H1 (cell line): ENCODE results near the gene FHL5. TPM values are rescaled to one million over a fixed set of nuclear protein-coding genes. Genes with fewer than 3 reads are reported as not detected.

Experiments used
- CTCF ChIA-PET: fragments of 300-600 bp; sonication (Branson Sonifier 250); formaldehyde crosslinking; loops from one replicate; lab custom pipeline; 2021; ENCODE audit not compliant: partially characterized antibody; lab: Charles Lee
- POLR2A ChIA-PET: fragments of 300-600 bp; sonication (Branson Sonifier 250); formaldehyde crosslinking; loops from one replicate; lab custom pipeline; 2021; ENCODE audit warnings: inconsistent platforms; ENCODE audit not compliant: partially characterized antibody; lab: Charles Lee
- DNase-seq, 2 experiments: peaks; one replicate each; pipeline versions ENCODE4 v3.0.0 to v3.0.0-alpha.2; 2010 to 2022; ENCODE audit warnings: low spot score in 2 of 2, low read depth in 1 of 2, mixed read lengths in 1 of 2
- FAIRE-seq: peaks from 2 replicates; lab custom pipeline; 2011; peaks lifted over from hg19 to GRCh38; lab: Jason Lieb, UNC
- H2AFZ ChIP-seq: 2 replicates; pipeline ENCODE4 v1.8.1; 2012; ENCODE audit warnings: low read length, inconsistent platforms
- H2AK5ac ChIP-seq: 2 replicates; pipeline ENCODE4 v1.6.1; 2013; ENCODE audit warnings: low read depth, low read length
- H2BK120ac ChIP-seq: replicated peaks from 2 replicates; pipeline ENCODE3; 2013; ENCODE audit warnings: low read depth, low read length, inconsistent platforms
- H2BK12ac ChIP-seq: 2 replicates; pipeline ENCODE4 v1.6.1; 2013; ENCODE audit warnings: low read depth, low read length
- H2BK15ac ChIP-seq: 2 replicates; pipeline ENCODE4 v1.6.1; 2013; ENCODE audit warnings: low read length
- H2BK20ac ChIP-seq: 2 replicates; pipeline ENCODE4 v1.6.1; 2013; ENCODE audit warnings: low read length
- H2BK5ac ChIP-seq: 2 replicates; pipeline ENCODE4 v1.6.1; 2013; ENCODE audit warnings: low read depth, low read length
- H3K14ac ChIP-seq: 2 replicates; pipeline ENCODE4 v1.6.1; 2013; ENCODE audit warnings: inconsistent platforms; ENCODE audit not compliant: insufficient read length
- H3K18ac ChIP-seq: 2 replicates; pipeline ENCODE4 v1.6.1; 2013; ENCODE audit warnings: low read length; ENCODE audit errors: extremely low read depth
- H3K23ac ChIP-seq: 2 replicates; pipeline ENCODE4 v1.6.1; 2013; ENCODE audit warnings: inconsistent platforms; ENCODE audit not compliant: insufficient read length
- H3K23me2 ChIP-seq: 2 replicates; pipeline ENCODE4 v1.6.1; 2013; ENCODE audit warnings: low read depth, low read length
- H3K27ac ChIP-seq: 2 replicates; pipeline ENCODE4 v1.6.1; 2011; ENCODE audit warnings: low read depth, low read length, inconsistent platforms
- H3K27me3 ChIP-seq, 4 experiments: replicated peaks in 1 of 4; 1 replicate in 1 of 4; 2 replicates in 3 of 4; pipeline versions ENCODE4 v1.6.1 to v1.8.1; 2011 to 2013; ENCODE audit warnings: low read length in 3 of 4, mild to moderate bottlenecking in 3 of 4, inconsistent platforms in 2 of 4, mixed read lengths in 2 of 4, moderate library complexity in 1 of 4; ENCODE audit not compliant: control insufficient read depth in 3 of 4, insufficient read depth in 3 of 4; ENCODE audit errors: extremely low read depth in 1 of 4
- H3K36me3 ChIP-seq, 4 experiments: 2 replicates each; pipeline versions ENCODE4 v1.6.1 to v1.8.1; 2011 to 2013; ENCODE audit warnings: mild to moderate bottlenecking in 4 of 4, low read length in 3 of 4, moderate library complexity in 2 of 4, control low read depth in 1 of 4, inconsistent platforms in 1 of 4; ENCODE audit not compliant: insufficient read depth in 4 of 4, control insufficient read depth in 2 of 4
- H3K4ac ChIP-seq: replicated peaks from 2 replicates; pipeline ENCODE3; 2013; ENCODE audit warnings: low read length, low read depth, mixed read lengths, inconsistent platforms; ENCODE audit not compliant: insufficient read length
- H3K4me1 ChIP-seq, 4 experiments: replicated peaks in 1 of 4; 1 replicate in 1 of 4; 2 replicates in 3 of 4; pipeline versions ENCODE4 v1.6.1 to v1.8.1; 2011 to 2013; ENCODE audit warnings: low read length in 3 of 4, inconsistent platforms in 2 of 4, mixed read lengths in 1 of 4; ENCODE audit not compliant: insufficient read depth in 4 of 4, control insufficient read depth in 3 of 4
- H3K4me2 ChIP-seq, 2 experiments: 2 replicates each; pipeline versions ENCODE4 v1.6.1 to v1.8.1; 2011 to 2013; ENCODE audit warnings: low read depth in 2 of 2, low read length in 2 of 2, control low read depth in 1 of 2, inconsistent platforms in 1 of 2, mild to moderate bottlenecking in 1 of 2; ENCODE audit not compliant: insufficient read depth in 1 of 2
- H3K4me3 ChIP-seq, 4 experiments: fragments of 200-600, 300-600 bp in 1 of 4; sonication (generic), shearing (Covaris generic), sonication (Bioruptor Twin) in 1 of 4; 2 replicates each; pipeline versions ENCODE4 v1.5.1 to v1.8.1; 2011 to 2016; ENCODE audit warnings: low read length in 4 of 4, low read depth in 3 of 4, control low read depth in 2 of 4, inconsistent platforms in 2 of 4, mild to moderate bottlenecking in 2 of 4, mixed read lengths in 1 of 4, moderate library complexity in 1 of 4; ENCODE audit not compliant: insufficient read depth in 2 of 4; ENCODE audit errors: extremely low read depth in 1 of 4
- H3K56ac ChIP-seq: replicated peaks from 2 replicates; pipeline ENCODE3; 2013; ENCODE audit warnings: low read depth, mild to moderate bottlenecking, mixed read lengths, low read length, inconsistent platforms; ENCODE audit not compliant: insufficient read length
- H3K79me1 ChIP-seq: 2 replicates; pipeline ENCODE4 v1.6.1; 2013; ENCODE audit warnings: low read depth, low read length, control low read depth
- H3K79me2 ChIP-seq, 2 experiments: 2 replicates each; pipeline versions ENCODE4 v1.6.1 to v1.8.1; 2012 to 2013; ENCODE audit warnings: low read length in 2 of 2, mild to moderate bottlenecking in 2 of 2, inconsistent platforms in 1 of 2; ENCODE audit not compliant: insufficient read depth in 2 of 2, control insufficient read depth in 1 of 2
- H3K9ac ChIP-seq, 4 experiments: replicated peaks in 1 of 4; 1 replicate in 1 of 4; 2 replicates in 3 of 4; pipeline versions ENCODE4 v1.6.1 to v1.8.1; 2011 to 2013; ENCODE audit warnings: low read depth in 3 of 4, low read length in 3 of 4, control low read depth in 2 of 4, mild to moderate bottlenecking in 2 of 4, moderate library complexity in 2 of 4, inconsistent platforms in 1 of 4; ENCODE audit errors: extremely low read depth in 1 of 4
- H3K9me3 ChIP-seq, 2 experiments: 2 replicates each; pipeline versions ENCODE4 v1.6.1 to v1.8.1; 2012 to 2013; ENCODE audit warnings: mild to moderate bottlenecking in 2 of 2, moderate library complexity in 2 of 2, control low read depth in 1 of 2, inconsistent platforms in 1 of 2, low read depth in 1 of 2, low read length in 1 of 2, mixed read lengths in 1 of 2; ENCODE audit not compliant: insufficient read depth in 2 of 2
- H4K20me1 ChIP-seq, 2 experiments: replicated peaks in 1 of 2; 2 replicates each; pipeline versions ENCODE3 to v1.8.1; 2011 to 2013; ENCODE audit warnings: inconsistent platforms in 2 of 2, low read length in 2 of 2, mild to moderate bottlenecking in 1 of 2; ENCODE audit not compliant: insufficient read depth in 2 of 2, control insufficient read depth in 1 of 2
- H4K5ac ChIP-seq: 2 replicates; pipeline ENCODE4 v1.6.1; 2013; ENCODE audit warnings: low read length, low read depth, mixed read lengths, inconsistent platforms; ENCODE audit not compliant: insufficient read length
- H4K8ac ChIP-seq: 2 replicates; pipeline ENCODE4 v1.8.0; 2013; ENCODE audit warnings: mild to moderate bottlenecking, moderate library complexity, low read length, inconsistent platforms; ENCODE audit not compliant: insufficient read depth; ENCODE audit errors: extremely low read depth
- H4K91ac ChIP-seq: replicated peaks from 2 replicates; pipeline ENCODE3; 2013; ENCODE audit warnings: low read length, mixed read lengths, inconsistent platforms; ENCODE audit not compliant: insufficient read length
- GABPA ChIP-seq: IDR thresholded peaks from 2 replicates; pipeline ENCODE4 v1.6.1; 2011; ENCODE audit warnings: mild to moderate bottlenecking, low read length, moderate library complexity, borderline replicate concordance; ENCODE audit not compliant: insufficient read depth
- KDM4A ChIP-seq: IDR thresholded peaks from one replicate; pipeline ENCODE4 v1.7.1; 2012; ENCODE audit warnings: low read depth, mild to moderate bottlenecking, moderate library complexity, low read length, inconsistent platforms; ENCODE audit not compliant: severe bottlenecking
- RXRA ChIP-seq: IDR thresholded peaks from 2 replicates; pipeline ENCODE4 v1.6.1; 2011; ENCODE audit warnings: low read depth, mild to moderate bottlenecking, low read length, moderate library complexity; ENCODE audit not compliant: insufficient read depth
- polyA plus RNA-seq, 7 experiments: library from polyadenylated mRNA; depleted of rRNA in 3 of 7; stranded (reverse) in 5 of 7; unstranded in 2 of 7; fragments of >200 nt in 5 of 7; fragments of 200-250 nt in 2 of 7; gene quantifications; 1 replicate in 5 of 7; 2 replicates in 1 of 7; 4 replicates in 1 of 7; pipeline versions ENCODE4 v1.2.1 to v1.2.3, GENCODE V29; 2011 to 2013; ENCODE audit warnings: missing spikeins in 2 of 7, mixed read lengths in 2 of 7
- total RNA-seq: library from RNA; stranded (reverse); fragmentation: NEBNext Ultra II Directional; extraction: Animal tissue kit (Norgen Biotek cat#: 25700); gene quantifications from 2 replicates; pipeline ENCODE4 v1.2.1, GENCODE V29; 2021

The FHL5 gene
- total and polyA plus RNA-seq, 2 of the 8 experiments (the other 6 are each of a cell fraction or from before 2014, with no cell fraction given): not detected

DNA sequence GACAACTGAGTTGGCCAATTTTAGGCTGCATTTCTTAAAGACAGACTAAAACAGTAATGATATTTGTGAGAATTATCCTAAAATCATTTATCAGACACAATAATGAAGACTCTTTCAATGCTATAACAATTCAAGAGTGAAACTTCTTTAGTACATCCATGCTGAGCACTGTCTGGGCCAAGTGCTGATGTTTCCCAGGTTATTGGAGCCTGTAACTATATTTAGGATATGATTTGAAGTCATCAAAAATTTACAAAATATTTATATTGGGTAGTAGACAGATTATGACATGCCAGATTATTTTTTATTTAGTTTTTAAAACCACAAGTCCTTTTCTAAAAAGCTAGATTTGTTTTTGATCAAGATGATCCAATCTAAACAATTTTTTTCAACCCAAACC is 45.1 kb downstream of the FHL5 start:
- H3K23me2 ChIP-seq: no peaks in the 10 kb centered on the region
- no peak overlapping the region for H3K4ac ChIP-seq
- H2BK5ac ChIP-seq: no peak overlapping the region
- no peak overlapping the region for H4K8ac ChIP-seq
- no peak overlapping the region for H3K18ac ChIP-seq
- H3K23ac ChIP-seq: no peak overlapping the region
- H2BK12ac ChIP-seq: no peak overlapping the region
- no peaks in the 10 kb centered on the region for H3K9me3 ChIP-seq
- no peaks in the 10 kb centered on the region for H4K20me1 ChIP-seq
- TF ChIP-seq KDM4A (no peak), RXRA (no peak), GABPA (no peak)
- H3K79me2 ChIP-seq: no peaks in the 10 kb centered on the region
- no peak overlapping the region for H3K27ac ChIP-seq
- ChIA-PET POLR2A (no interaction called here), CTCF (interaction anchor here (0.7 to 1.1 kb wide), 3 partner anchors 17 to 290 kb away, joined by 3 to 7 read pairs (median 4); no protein-coding TSS in a partner anchor)
- H3K4me2 ChIP-seq: no peak overlapping the region
- no peak overlapping the region for H2BK20ac ChIP-seq
- FAIRE-seq: no peak
- H4K5ac ChIP-seq: no peak overlapping the region
- no peak overlapping the region for H3K14ac ChIP-seq
- DNase-seq: no peak
- H3K36me3 ChIP-seq: no peaks in the 10 kb centered on the region
- no peak overlapping the region for H3K9ac ChIP-seq
- H3K56ac ChIP-seq: no peak overlapping the region
- H2BK15ac ChIP-seq: no peak overlapping the region
- H3K27me3 ChIP-seq: no peaks in the 10 kb centered on the region
- H2BK120ac ChIP-seq: no peak overlapping the region
- H3K4me1 ChIP-seq: no peaks in the 10 kb centered on the region
- H2AFZ ChIP-seq: no peak overlapping the region
- H3K4me3 ChIP-seq: no peak overlapping the region
- H2AK5ac ChIP-seq: no peak overlapping the region
- H4K91ac ChIP-seq: no peak overlapping the region
- H3K79me1 ChIP-seq: no peaks in the 10 kb centered on the region
